Measurements from ENCODE around the gene TNF. TPM values are rescaled to one million over a fixed set of nuclear protein-coding genes. Genes with fewer than 3 reads are reported as not detected.

Gene TNF
- total and polyA plus RNA-seq, 2 donors from 2014 or later: 0.69 to 5.4 TPM

GRCh38 chr6:31528821-31529328 lies 46.5 kb upstream of the TNF start, which contains the start of gene MCCD1:
TSS of gene MCCD1 (plus strand) at chr6:31528962. CDS start at chr6:31529015, 53 bp downstream.
- Histone ChIP-seq H3K4me3 (ENCODE audit: low read length in 3 of 3) (peak within 1 kb of the TSS in 2 of 3 donors; percentile 39), H3K4me1 (ENCODE audit: control insufficient read depth in 2 of 3, insufficient read depth in 2 of 3, low read depth in 1 of 3, low read length in 3 of 3) (peaks cover 0 to 7% (median 0%) of the 10 kb centered on the region in 3 donors), H3K27me3 (ENCODE audit: control insufficient read depth, insufficient read depth, low read length) (no peaks in the 10 kb centered on the region), H3K36me3 (ENCODE audit: control insufficient read depth in 2 of 3, insufficient read depth in 3 of 3, low read length in 3 of 3) (peaks cover 9 to 30% (median 16%) of the 10 kb centered on the region in 3 donors), H3K9me3 (ENCODE audit: control insufficient read depth in 2 of 3, insufficient read depth in 1 of 3, low read length in 3 of 3) (no peaks in the 10 kb centered on the region), H3K27ac (ENCODE audit: low read depth in 2 of 2, low read length in 2 of 2) (peak within 1 kb of the TSS; percentile 40 to 74), H3K9ac (ENCODE audit: low read length in 3 of 3) (peak within 1 kb of the TSS in 1 of 3 donors; percentile 65)
- peak; percentile 19 to 87 (median 33) for DNase-seq
- intact Hi-C loops (cut with DNase I): no loop called here
- TF ChIP-seq, protein P1, sequence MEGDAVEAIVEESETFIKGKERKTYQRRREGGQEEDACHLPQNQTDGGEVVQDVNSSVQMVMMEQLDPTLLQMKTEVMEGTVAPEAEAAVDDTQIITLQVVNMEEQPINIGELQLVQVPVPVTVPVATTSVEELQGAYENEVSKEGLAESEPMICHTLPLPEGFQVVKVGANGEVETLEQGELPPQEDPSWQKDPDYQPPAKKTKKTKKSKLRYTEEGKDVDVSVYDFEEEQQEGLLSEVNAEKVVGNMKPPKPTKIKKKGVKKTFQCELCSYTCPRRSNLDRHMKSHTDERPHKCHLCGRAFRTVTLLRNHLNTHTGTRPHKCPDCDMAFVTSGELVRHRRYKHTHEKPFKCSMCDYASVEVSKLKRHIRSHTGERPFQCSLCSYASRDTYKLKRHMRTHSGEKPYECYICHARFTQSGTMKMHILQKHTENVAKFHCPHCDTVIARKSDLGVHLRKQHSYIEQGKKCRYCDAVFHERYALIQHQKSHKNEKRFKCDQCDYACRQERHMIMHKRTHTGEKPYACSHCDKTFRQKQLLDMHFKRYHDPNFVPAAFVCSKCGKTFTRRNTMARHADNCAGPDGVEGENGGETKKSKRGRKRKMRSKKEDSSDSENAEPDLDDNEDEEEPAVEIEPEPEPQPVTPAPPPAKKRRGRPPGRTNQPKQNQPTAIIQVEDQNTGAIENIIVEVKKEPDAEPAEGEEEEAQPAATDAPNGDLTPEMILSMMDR (IDR thresholded peaks at IDR 0.05; ENCODE audit: borderline replicate concordance, extremely low read depth, insufficient read depth): no peak
- FAIRE-seq: no peak

DNA sequence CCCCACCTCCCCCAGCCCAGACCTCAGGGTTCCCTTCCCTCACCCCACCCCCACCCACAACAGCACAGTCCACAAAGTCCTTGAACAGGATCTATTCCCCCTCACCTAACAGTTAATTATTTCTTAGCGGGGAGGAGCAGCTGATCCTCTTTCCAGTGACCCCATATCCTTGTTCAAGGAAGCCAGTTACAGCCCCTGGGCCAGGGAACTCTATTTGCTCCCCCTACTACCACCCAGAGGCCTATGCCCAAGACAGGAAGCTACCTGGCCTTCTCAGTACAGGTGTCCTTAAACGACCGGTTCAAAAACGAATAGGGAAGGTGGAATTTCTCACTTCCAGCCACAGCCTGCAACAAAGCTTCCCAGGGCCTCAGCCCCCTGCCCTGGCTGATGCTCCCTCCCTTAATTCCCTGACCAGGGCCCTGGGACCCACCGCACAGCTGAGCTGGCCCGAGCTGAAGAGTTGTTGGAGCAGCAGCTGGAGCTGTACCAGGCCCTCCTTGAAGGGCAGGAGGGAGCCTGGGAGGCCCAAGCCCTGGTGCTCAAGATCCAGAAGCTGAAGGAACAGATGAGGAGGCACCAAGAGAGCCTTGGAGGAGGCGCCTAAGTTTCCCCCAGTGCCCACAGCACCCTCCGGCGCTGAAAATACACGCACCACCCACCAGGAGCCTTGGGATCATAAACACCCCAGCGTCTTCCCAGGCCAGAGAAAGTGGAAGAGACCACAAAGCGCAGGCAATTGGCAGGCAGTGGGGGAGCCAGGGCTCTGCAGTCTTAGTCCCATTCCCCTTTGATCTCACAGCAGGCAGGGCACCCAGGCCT lies 45.8 kb upstream of the TNF start:
- TF ChIP-seq, protein P1 (IDR thresholded peaks at IDR 0.05; ENCODE audit: borderline replicate concordance, extremely low read depth, insufficient read depth): no peak
- Histone ChIP-seq H3K9ac (ENCODE audit: low read length in 3 of 3) (peak overlapping the region in 1 of 3 donors; percentile 65), H3K4me3 (ENCODE audit: low read length in 3 of 3) (peak overlapping the region in 1 of 3 donors; percentile 39), H3K4me1 (ENCODE audit: control insufficient read depth in 2 of 3, insufficient read depth in 2 of 3, low read depth in 1 of 3, low read length in 3 of 3) (peaks cover 0 to 7% (median 0%) of the 10 kb centered on the region in 3 donors), H3K27me3 (ENCODE audit: control insufficient read depth, insufficient read depth, low read length) (no peaks in the 10 kb centered on the region), H3K9me3 (ENCODE audit: control insufficient read depth in 2 of 3, insufficient read depth in 1 of 3, low read length in 3 of 3) (no peaks in the 10 kb centered on the region), H3K36me3 (ENCODE audit: control insufficient read depth in 2 of 3, insufficient read depth in 3 of 3, low read length in 3 of 3) (peaks cover 13 to 36% (median 18%) of the 10 kb centered on the region in 3 donors), H3K27ac (ENCODE audit: low read depth in 2 of 2, low read length in 2 of 2) (peak overlapping the region; percentile 40 to 74)
- FAIRE-seq (no peak), DNase-seq (peak in 4 of 5 donors; percentile 35 to 66 (median 58))
- intact Hi-C loops (cut with DNase I): no loop called here

- TF ChIP-seq, protein P1 (IDR thresholded peaks at IDR 0.05; ENCODE audit: borderline replicate concordance, extremely low read depth, insufficient read depth): no peak
- H3K36me3 ChIP-seq (ENCODE audit: control insufficient read depth in 2 of 3, insufficient read depth in 3 of 3, low read length in 3 of 3): peaks cover 19 to 47% (median 28%) of the 10 kb centered on the region in 3 donors
- FAIRE-seq: no peak
Measured at GRCh38 chr6:31530659-31531058, 44.7 kb upstream of the TNF start.

More at GRCh38 chr6:31530659-31531058, 44.7 kb upstream of the TNF start:
- peak overlapping the region in 1 of 3 donors; percentile 4 for H3K4me3 ChIP-seq (ENCODE audit: low read length in 3 of 3)
- H3K9ac ChIP-seq (ENCODE audit: low read length in 3 of 3): no peak overlapping the region
- no peaks in the 10 kb centered on the region for H3K9me3 ChIP-seq (ENCODE audit: control insufficient read depth in 2 of 3, insufficient read depth in 1 of 3, low read length in 3 of 3)
- H3K27me3 ChIP-seq (ENCODE audit: control insufficient read depth, insufficient read depth, low read length): no peaks in the 10 kb centered on the region
- no peak for DNase-seq
- no peak overlapping the region for H3K27ac ChIP-seq (ENCODE audit: low read depth in 2 of 2, low read length in 2 of 2)
- intact Hi-C loops (cut with DNase I): no loop called here
- peaks cover 0 to 7% (median 0%) of the 10 kb centered on the region in 3 donors for H3K4me1 ChIP-seq (ENCODE audit: control insufficient read depth in 2 of 3, insufficient read depth in 2 of 3, low read depth in 1 of 3, low read length in 3 of 3)

All from kidney (tissue), 14 donors.